Stomach (tissue), 4 donors: ENCODE results near the gene RPS24.

ENCODE experiments used
- EP300 ChIP-seq: sonication (generic); formaldehyde crosslinking; IDR thresholded peaks from one replicate; pipeline ENCODE4 v1.6.1; 2017; ENCODE audit warnings: antibody characterized with exemption
- POLR2A ChIP-seq, 4 donors: fragments of 450-650 bp; IDR thresholded peaks; one replicate each; pipeline ENCODE4 v1.6.1; 2016; ENCODE audit warnings: antibody characterized with exemption in 4 of 4, control low read depth in 2 of 4, mild to moderate bottlenecking in 1 of 4, moderate library complexity in 1 of 4
- POLR2AphosphoS5 ChIP-seq, 3 donors: sonication (generic); formaldehyde crosslinking; IDR thresholded peaks; one replicate each; pipeline ENCODE4 v1.6.1; 2016; ENCODE audit warnings: antibody characterized with exemption in 3 of 3
- TF ChIP-seq, protein P1 (sequence below), 7 experiments: fragments of 450-650 bp in 4 of 7; fragments of 200-600 bp in 3 of 7; sonication (generic) in 3 of 7; IDR thresholded peaks; one replicate each; pipeline ENCODE4 v1.5.1; 2016 to 2019; ENCODE audit warnings: antibody characterized with exemption in 7 of 7, control low read depth in 2 of 7, mild to moderate bottlenecking in 1 of 7

DNA sequence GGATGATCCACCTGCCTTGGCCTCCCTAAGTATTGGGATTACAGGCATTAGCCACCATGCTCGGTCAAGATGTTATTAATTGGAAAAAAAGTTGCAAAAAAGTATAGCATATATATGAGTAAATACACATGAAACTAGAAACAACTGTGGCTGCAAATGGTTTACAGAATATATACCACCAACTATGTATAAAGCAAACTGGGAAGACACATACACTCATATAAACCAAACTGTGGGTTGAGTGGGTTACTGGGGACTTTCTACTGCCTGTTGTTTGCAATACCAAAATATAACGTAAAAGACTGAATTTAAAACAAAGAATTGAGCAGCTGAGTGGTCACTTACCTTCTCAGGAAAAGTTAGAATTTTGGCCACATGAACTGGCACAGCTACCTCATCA, 12.5 kb upstream of the RPS24 start:
- TF ChIP-seq, protein P1, sequence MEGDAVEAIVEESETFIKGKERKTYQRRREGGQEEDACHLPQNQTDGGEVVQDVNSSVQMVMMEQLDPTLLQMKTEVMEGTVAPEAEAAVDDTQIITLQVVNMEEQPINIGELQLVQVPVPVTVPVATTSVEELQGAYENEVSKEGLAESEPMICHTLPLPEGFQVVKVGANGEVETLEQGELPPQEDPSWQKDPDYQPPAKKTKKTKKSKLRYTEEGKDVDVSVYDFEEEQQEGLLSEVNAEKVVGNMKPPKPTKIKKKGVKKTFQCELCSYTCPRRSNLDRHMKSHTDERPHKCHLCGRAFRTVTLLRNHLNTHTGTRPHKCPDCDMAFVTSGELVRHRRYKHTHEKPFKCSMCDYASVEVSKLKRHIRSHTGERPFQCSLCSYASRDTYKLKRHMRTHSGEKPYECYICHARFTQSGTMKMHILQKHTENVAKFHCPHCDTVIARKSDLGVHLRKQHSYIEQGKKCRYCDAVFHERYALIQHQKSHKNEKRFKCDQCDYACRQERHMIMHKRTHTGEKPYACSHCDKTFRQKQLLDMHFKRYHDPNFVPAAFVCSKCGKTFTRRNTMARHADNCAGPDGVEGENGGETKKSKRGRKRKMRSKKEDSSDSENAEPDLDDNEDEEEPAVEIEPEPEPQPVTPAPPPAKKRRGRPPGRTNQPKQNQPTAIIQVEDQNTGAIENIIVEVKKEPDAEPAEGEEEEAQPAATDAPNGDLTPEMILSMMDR (IDR thresholded peaks at IDR 0.05) = no peak
- TF ChIP-seq POLR2A (IDR thresholded peaks at IDR 0.05) = no peak
- no peak for TF ChIP-seq POLR2AphosphoS5 (IDR thresholded peaks at IDR 0.05)
- no peak for TF ChIP-seq EP300
